ENCODE data around the gene MPZL1. TPM values are rescaled to one million over a fixed set of nuclear protein-coding genes. Genes with fewer than 3 reads are reported as not detected.

Gene MPZL1
- total and polyA plus RNA-seq, 2 of the 13 experiments (the other 11 are each of a cell fraction or from before 2014, with no cell fraction given), result 38.0 to 68.7 TPM

- TF ChIP-seq, protein P1, sequence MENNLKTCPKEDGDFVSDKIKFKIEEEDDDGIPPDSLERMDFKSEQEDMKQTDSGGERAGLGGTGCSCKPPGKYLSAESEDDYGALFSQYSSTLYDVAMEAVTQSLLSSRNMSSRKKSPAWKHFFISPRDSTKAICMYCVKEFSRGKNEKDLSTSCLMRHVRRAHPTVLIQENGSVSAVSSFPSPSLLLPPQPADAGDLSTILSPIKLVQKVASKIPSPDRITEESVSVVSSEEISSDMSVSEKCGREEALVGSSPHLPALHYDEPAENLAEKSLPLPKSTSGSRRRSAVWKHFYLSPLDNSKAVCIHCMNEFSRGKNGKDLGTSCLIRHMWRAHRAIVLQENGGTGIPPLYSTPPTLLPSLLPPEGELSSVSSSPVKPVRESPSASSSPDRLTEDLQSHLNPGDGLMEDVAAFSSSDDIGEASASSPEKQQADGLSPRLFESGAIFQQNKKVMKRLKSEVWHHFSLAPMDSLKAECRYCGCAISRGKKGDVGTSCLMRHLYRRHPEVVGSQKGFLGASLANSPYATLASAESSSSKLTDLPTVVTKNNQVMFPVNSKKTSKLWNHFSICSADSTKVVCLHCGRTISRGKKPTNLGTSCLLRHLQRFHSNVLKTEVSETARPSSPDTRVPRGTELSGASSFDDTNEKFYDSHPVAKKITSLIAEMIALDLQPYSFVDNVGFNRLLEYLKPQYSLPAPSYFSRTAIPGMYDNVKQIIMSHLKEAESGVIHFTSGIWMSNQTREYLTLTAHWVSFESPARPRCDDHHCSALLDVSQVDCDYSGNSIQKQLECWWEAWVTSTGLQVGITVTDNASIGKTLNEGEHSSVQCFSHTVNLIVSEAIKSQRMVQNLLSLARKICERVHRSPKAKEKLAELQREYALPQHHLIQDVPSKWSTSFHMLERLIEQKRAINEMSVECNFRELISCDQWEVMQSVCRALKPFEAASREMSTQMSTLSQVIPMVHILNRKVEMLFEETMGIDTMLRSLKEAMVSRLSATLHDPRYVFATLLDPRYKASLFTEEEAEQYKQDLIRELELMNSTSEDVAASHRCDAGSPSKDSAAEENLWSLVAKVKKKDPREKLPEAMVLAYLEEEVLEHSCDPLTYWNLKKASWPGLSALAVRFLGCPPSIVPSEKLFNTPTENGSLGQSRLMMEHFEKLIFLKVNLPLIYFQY (CRISPR knock-in tag; IDR thresholded peaks at IDR 0.05; ENCODE audit: borderline replicate concordance), result no peak
- TF ChIP-seq U2AF2 (IDR thresholded peaks at IDR 0.05; ENCODE audit: low read depth, low read length), result no peak
- TF ChIP-seq TAF15 (IDR thresholded peaks at IDR 0.05; ENCODE audit: low read depth, low read length, poor library complexity, severe bottlenecking), result no peak
- no peak for TF ChIP-seq REXO4 (CRISPR knock-in tag; IDR thresholded peaks at IDR 0.05; ENCODE audit: borderline replicate concordance)
- TF ChIP-seq RBM39 (IDR thresholded peaks at IDR 0.05; ENCODE audit: low read depth, low read length, poor library complexity, severe bottlenecking), result no peak
- TF ChIP-seq TGIF2 (CRISPR knock-in tag; IDR thresholded peaks at IDR 0.05), result no peak
- no peak for TF ChIP-seq TSC22D2 (CRISPR knock-in tag; IDR thresholded peaks at IDR 0.05; ENCODE audit: borderline replicate concordance)
- TF ChIP-seq HIVEP1 (CRISPR knock-in tag; IDR thresholded peaks at IDR 0.05), result no peak
These were observed 67.7 kb downstream of the MPZL1 start (continued) for GRCh38 chr1:167789501-167789900.

- Histone ChIP-seq H4K20me1 (ENCODE audit: insufficient read depth, low read length) (no peaks in the 10 kb centered on the region), H3K9me3 (ENCODE audit: low read length) (no peaks in the 10 kb centered on the region), H3K27ac (ENCODE audit: extremely low read length, insufficient read depth, low read length) (no peak overlapping the region), H3K4me1 (ENCODE audit: insufficient read depth, low read length) (no peaks in the 10 kb centered on the region), H2AFZ (ENCODE audit: low read length) (no peak overlapping the region), H3K79me2 (ENCODE audit: insufficient read depth, low read length) (no peaks in the 10 kb centered on the region), H3K4me2 (ENCODE audit: low read depth, low read length) (no peak overlapping the region), H3K36me3 (replicated peaks in 1 of 2; ENCODE audit: control insufficient read depth in 1 of 2, insufficient read depth in 2 of 2, low read length in 2 of 2) (peaks cover 7 to 33% of the 10 kb centered on the region in 2 experiments), H3K27me3 (ENCODE audit: control insufficient read depth in 1 of 2, insufficient read depth in 2 of 2, low read length in 2 of 2) (no peaks in the 10 kb centered on the region), H3K9ac (ENCODE audit: insufficient read depth, low read depth, low read length) (no peak overlapping the region), H3K4me3 (replicated peaks in 1 of 3; ENCODE audit: insufficient read depth in 1 of 3, low read depth in 2 of 3, low read length in 3 of 3) (no peak overlapping the region)
- TF ChIP-seq ZNF552 (CRISPR knock-in tag; IDR thresholded peaks at IDR 0.05; ENCODE audit: borderline replicate concordance), result no peak
- 88% methylated on average over 5 of the region's 5 CpGs for WGBS (ENCODE audit: low lambda C conversion rate)
- in situ Hi-C loops (cut with HindIII; ENCODE audit: extremely low pct_ligation_motif_present, low pct_unique_long_range_greater_than_20kb), result no loop called here
- intact Hi-C loops (cut with micrococcal nuclease; ENCODE audit: unreplicated experiment), result no loop called here
- ChIA-PET CTCF (ENCODE audit: low intra/inter-chr PET ratio, low total read pairs) (no interaction called here), POLR2A (no interaction called here)
- ATAC-seq, result no peak
- no TSS peak for BruUV-seq (replicated peaks)
- DNase-seq (ENCODE audit: low spot score), result no peak
- FAIRE-seq, result no peak
These were observed 68.3 kb downstream of the MPZL1 start for GRCh38 chr1:167790117-167790516.
